NCI-H510A treated with DMSO at 0.1 percent for 48 hours (cell line): Measurements from ENCODE around the gene ALLC.
A peak's percentile ranks its signal among the peaks of the same experiment; 100 is the strongest.

Source experiments
- DNase-seq: peaks from one replicate; lab custom pipeline; 2025; lab: John Stamatoyannopoulos, UW

The ALLC gene

DNA sequence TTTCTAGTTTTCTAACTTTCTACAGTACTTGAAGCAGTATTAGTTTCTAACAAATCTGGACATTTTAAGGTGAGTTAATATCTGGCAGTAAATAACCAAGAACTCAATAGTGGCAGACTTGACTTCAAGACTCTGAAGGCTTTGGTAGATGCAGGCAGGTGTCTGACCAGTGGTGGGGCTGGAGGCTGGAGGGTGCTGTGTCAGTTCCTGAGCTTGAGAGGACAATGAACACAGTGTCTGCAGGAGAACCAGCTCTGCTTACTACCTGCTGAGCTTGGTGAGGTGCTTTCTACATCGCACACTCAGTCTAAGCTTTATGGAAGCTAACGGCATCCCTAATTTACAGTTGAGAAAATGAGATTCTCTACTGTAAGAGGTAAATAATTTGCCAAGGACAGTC is 21.2 kb downstream of the ALLC start:
- no peak for DNase-seq

DNA sequence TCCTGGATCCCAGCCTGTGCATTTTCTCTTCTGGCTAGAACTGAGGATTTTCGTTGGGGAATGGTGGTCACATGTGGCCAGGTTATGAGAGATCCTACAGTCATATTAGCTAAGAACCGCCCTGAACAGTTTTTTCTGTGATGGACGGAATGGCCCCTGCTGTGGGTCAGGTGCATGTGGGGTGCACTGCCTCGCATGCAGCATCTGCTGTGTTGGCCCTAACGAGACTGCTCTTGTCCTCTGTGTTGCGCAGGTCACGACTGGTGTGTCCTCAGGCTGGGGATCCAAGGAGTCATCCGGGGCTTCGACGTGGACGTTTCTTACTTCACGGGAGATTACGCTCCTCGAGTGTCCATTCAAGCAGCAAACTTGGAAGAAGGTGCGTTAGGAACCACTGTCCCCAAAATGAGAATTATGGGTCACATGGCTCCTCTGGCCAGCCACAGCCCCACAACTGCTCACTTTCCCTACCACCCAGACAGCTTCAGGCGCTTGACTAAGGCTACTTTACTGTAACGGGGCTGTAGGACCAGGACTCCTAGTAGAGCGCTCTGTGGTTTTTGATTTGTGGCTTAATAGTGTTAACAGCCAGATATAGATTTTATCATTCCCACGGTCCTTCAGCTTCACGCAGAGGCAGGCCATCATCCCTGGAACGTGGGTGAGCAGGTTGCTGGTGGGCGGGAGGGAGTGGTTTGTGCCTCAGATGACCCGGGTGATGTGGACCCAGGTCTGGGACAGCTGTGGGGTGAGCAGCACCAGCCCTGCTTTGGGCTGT is 21.8 kb downstream of the ALLC start:
- no peak for DNase-seq

DNA sequence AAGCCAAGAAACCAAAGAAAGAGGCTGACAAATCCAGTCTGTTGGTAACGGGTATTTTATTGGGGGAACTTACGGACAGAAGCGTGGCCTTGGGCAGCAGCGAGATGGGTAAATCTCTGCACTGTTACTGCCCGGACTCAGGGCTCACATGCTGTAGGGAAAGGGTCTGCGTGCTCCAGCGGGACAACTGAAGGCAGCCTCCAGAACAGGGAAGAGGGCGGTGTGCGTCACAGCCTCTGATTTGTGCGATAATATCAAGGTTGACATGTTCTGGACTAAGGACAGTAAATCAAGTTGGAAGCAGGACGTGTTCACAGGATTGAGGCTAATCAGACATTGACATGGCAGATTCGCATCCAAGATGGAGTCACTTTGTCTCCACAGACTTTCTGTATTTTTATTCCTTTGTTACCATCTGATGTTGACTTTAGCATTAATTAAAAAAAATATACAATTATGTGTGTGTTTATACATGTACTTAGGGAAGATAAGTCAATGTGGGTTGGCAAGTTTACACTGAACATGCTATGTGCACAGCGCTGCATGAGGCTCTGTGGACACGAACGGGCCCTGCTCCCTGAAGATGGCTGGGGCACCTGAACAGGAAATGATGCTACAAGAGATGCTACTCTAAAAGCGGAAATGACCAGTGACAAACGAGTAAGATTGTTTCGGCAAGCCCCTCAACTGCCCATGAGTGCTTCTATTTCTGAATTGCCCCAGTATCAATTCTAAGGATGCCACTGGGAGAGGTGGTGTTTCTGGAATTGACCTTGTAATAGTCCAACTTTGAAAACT is 22.7 kb downstream of the ALLC start:
- DNase-seq = no peak

DNA sequence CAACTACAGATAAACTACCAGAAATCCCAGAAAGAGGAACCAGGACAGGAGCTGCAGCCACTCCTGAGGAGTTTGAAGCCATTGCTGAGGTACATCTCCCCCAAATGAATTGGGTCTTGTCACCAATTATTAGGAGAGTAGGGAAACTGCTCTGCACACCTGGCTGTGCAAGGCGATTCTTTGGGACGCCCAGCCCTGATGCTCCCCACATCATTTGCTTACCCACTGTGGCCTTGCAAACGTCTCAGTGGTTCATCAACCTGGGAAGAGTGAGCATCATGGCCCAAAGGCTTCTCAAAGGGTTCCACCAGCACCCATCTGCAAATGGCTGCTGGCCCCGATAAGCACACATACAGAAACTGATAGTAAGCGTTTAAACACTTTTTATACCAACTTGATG is 23.6 kb downstream of the ALLC start:
- no peak for DNase-seq

DNA sequence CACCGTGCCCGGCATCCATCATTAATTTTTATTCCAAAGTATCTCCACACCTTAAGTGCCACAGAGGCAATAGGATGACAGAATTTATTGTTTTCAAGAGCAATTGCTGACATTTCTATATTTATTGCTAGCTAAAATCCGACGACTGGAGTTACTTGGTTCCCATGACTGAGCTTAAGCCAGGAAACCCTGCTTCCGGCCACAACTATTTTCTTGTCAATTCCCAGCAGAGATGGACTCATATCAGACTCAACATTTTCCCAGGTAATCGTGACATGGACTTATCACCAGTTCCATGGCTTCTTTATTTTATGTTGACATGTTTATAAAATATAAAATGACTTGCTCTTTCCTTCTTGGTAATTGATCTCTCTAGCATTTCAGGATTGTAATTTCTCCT is 24.8 kb downstream of the ALLC start:
- DNase-seq = no peak

DNA sequence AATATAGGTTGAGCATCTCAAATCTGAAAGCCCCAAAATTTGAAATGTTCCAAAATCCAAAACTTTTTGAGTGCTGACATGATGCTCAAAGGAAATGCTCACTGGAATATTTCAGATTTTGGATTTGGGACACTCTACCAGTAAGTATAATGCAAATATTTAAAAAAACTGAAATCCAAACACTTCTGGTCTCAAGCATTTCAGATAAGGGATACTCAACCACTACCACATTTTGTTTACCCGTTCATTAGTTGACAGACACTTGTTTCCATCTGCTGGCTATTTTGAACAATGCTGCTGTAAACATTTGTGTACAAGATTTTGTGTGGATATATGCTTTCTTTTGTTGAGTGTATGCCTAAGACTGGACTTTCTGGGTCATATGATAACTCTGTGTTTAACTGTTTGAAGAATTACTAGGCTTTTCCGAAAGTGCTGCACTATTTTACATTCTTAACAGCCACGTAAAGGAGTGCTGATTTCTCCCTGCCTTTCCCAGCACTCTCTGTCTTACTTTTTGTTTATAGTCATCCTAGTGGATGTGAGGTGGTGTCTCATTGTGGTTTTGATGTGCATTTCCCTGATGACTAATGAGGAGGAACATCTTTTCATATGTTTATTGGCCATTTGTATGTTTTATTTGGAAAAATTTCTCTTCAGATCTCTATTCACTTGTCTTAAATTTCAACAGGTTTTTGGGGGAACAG is 25.9 kb downstream of the ALLC start:
- DNase-seq = no peak

DNA sequence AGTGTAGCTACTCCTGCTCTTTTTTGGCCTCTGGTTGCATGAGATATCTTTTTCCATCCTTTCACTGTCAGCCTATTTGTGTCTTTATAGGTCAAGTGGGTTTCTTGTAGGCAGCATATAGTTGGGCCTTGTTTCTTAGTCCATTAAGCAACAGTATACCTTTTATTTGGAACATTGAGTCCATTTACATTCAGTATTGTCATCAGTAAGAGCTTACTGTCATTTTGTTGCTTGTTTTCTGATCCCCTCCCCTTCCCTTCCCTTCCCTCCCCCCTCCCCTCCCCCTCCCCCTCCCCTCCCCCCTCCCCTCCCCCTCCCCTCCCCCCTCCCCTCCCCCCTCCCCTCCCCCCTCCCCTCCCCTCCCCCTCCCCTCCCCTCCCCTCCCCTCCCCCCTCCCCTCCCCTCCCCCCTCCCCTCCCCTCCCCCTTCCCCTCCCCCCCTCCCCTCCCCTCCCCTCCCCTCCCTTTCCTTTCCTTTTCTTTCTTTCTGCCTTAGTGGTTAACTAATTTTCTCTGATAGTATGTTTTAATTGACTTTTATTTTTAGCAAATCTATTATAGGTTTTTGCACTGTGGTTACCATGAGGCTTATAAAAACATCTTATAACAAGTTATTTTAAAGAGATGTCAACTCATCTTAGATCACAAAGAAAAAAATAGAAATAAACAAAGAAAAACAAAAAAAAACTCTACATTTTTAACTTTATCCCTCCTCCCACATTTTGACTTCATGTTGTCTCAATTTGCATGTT is 32.2 kb downstream of the ALLC start:
- DNase-seq = no peak

DNA sequence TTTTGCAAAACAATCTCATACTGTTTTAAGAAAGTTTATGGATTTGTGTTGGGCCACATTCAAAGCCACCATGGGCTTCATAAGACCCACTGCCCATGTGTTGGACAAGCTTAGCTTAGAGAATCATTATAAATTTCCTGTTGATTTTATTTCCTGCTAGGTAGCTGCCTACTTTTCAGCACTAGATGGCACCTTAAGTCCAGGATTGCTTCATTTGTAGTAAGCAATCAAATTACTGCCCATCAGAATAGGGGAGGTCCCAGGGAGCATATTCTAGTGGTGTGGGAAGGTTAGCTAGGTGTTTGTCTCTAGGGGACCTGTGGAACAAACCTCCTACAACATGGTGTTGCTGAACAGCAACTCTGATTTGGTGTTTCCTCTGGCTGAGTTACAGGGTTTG is 34.4 kb downstream of the ALLC start:
- peak; percentile 69 for DNase-seq

DNA sequence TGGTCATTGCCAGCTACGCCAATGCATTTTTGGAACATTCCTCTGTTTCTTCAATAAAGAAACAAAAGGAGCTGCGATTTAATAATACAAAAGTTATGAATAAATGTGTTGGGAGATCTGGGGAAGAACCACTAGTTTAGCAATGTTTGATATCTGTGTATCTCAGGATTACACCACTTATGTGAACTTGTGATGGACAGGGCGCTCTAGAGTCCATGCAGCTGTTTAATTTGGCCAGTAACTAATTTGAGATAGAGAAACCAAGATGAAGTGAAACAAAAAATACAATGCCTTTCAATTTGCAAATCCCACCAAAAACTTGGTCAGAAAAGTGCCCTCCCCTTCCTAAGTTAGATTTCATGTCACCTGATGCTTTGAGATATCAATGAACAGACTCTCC is 38.5 kb downstream of the ALLC start:
- DNase-seq = no peak

DNA sequence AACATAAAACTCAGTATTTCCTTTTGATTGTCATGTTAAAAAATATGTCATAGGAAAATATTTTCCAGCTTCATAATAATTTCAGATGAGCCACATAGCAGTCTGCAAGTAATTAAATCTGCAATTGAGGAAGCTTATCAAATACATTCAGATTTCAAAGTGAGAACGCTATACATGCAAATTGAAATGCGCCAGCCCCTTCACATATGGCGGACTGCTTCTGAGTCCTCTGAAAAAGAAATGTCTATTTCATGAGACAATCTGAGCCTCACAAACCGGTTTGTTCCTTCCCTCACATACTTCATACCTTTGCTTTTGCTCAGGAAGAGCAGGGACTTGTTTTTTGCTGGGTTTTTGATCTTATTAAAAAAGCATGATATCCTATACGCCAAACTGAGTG is 43.1 kb downstream of the ALLC start:
- DNase-seq = no peak

DNA sequence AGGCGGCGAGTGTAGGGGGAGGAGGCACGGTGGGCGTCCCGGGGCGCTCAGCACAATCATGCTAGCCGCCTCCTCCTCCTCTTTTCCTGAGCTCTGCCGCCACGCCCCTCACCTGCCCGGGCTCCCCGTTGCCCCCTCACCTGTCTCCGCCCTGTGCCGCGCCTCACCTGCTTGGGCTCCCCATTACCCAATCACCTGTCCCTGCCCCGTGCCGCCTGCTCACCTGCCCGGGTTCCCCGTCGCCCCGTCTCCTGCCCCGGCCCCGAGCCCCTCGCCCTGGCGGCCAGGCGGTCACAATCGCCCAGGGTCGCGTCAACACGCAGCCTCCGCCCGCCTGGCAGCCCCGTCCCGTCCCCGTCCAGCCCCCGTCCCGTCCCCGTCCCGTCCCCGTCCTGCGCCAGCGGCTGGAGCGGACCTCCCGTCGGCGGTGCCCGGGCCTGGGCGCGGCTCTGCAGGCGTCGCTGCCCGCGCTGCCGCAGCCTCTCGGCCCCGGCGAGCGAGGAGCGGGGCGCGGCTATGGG is 45.3 kb downstream of the ALLC start, which contains the start of gene DCDC2C:
DCDC2C (plus strand) TSS at position 340 of the 521 bp plus-strand sequence; CDS start at position 517, 177 bp downstream.
- DNase-seq = no peak

DNA sequence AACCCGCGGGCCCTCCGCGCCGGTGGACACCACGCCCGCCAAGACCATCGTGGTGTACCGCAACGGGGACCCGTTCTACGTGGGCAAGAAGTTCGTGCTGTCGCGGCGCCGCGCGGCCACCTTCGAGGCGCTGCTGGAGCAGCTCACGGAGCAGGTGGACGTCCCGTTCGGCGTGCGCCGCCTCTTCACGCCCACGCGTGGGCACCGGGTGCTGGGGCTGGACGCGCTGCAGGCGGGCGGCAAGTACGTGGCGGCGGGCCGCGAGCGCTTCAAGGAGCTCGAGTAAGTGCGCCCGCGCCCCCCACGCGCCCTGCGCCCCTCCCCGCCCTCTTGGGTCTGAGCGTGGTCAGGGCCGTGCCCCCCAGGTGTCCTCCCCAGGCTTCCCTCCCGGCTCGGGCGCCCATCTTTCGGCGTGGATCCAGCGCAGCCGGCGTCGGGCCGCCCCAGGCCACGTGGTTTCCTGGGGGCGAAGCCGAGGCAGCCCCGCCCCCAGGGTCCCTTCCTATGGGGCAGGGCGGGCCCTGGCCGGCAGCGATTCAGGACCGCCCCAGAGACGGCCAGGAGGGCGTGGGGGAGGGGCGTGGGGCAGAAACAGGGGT is 45.9 kb downstream of the ALLC start:
- DNase-seq = no peak

DNA sequence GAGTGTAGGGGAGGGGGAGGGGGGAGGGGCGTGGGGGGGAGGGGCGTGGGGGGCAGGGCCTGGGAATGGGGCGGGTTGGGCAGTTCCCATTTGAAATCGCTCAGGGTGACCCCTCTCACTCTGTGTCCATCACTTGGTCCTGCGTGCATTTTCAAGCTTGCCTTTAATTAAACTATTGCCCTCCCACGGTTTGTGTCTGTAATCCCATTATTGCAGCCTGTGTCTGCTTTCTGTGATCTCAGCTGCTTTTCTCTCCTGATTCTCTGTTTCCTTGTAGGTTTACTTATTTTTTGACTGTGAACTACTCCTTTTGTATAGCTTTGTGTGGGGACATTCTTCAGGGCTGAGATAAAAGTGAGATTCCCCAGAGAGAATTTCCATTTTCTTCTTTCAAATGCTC is 46.7 kb downstream of the ALLC start:
- no peak for DNase-seq

DNA sequence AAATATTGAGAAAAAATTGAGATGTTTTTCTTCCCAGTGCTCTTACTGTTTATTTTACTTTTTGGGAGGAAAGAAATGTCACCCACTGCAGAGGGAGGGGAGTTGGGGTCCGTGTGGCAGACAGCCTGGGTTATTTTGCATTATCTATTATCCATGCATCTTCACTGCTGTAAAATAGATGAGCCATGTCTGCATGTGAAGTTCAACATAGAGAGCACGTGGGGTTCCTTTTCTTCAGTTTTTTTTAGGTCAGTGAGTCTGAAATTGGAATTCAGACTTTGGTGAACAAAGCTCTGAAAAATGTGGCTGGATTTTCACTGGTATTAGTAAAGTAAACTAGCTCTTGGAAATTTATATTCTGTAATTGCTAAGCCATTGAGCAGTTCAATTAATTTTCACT is 47.8 kb downstream of the ALLC start:
- DNase-seq = no peak

DNA sequence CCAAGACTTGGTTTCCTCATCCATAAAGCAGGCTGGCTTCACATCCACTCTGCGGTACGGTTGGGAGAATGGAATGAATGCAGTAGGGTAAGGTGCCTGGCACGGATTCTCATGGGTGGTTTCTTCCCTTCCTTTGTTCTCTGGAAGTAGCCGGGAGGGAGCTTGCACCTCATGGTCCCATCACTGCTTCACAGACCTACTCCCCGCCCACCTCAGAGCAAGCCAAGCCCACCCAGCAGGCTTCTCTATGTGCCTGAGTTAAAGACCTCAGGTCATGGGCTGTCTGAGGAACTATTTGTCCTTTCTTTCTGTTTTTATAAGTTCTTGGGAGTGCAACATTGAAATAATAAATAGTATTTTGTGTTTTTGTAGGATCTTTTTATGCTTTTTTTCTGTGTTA is 48.9 kb downstream of the ALLC start:
- DNase-seq = no peak

DNA sequence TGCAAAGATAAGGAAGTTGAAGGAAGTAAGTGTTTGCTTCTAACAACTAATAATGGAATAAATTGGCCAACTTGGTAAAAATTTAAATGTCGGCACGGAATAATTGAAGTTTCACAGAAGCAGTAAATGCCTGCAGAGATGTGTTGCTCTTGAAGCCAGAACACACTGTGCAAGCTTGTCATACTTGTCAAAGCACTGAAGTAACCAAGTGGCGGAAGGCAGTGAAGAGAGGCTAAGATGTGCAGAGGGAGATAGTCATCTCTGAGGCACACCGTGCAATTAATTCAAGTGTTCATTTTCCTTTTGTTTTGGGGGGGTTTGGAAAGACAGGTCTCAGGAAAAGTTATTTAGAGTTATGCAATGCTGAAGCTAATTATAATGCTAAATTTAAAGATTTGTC is 50.6 kb downstream of the ALLC start:
- DNase-seq = no peak

DNA sequence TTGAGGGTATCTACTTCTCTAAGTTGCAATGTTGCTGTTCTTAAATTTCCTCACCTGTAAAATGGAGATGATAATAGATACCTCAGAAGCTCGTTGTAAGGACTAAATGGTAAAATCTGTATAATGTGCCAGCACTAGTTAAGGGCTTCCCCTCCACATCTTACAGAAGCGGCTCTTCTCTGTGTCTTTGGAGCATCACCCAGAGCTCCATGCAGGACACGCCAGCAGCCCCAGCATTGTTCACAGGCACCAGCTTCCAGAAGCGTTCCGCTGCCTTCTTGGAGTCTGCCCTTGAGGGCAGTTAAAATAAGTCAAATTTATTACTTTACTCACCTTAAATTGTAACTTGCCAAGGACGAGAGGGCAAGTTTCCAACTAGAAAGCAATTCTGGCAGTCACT is 51.2 kb downstream of the ALLC start:
- no peak for DNase-seq

DNA sequence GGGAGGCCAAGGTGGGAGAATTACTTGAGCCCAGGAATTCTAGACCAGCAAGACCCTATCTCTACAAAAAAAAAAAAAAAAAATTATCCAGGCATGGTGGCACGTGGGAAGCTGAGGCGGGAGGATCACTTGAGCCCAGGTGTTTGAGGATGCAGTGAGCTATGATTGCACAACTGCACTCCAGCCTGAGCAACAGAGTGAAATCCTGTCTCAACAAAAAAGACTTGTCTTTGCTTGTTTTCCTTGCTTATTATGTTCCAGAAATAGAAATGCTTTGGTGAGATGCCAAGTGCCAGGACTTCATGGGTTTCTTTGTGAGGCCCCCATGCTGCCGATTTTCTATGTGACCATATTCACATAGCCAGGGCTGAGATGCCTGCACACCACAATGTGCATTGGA is 54.4 kb downstream of the ALLC start:
- DNase-seq = peak; percentile 3

DNA sequence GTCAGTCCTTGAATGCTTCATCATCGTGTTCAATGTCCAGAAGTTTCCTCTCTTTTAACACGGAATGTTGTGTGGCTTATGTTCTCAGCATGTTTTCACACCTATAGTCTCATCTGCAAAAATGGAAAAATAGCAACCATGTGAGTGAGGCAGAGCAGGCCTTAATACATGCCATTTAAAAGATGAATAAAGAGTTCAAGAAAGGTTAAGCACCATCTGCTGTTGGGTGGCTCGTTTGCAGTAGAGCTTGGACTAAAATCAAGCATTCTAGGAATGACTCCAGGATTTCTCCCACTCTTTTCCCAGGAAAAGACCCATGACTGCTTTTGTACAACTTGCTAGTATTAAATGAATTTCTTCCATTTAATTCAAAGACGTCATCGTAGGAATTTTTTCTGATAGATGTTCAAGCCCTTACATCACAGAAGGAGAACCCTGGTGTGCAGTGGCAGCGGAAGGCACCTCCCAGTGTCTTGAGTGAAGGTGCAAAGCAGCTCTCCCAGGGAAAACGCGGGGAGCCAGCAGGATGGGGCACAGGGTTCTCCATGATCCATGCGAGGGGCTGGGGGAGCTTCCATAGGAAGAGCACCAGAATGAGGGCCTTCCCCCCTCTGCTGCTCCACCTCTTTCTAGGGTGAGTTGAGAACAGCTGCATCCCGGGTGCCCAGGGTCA is 55.0 kb downstream of the ALLC start:
- no peak for DNase-seq

DNA sequence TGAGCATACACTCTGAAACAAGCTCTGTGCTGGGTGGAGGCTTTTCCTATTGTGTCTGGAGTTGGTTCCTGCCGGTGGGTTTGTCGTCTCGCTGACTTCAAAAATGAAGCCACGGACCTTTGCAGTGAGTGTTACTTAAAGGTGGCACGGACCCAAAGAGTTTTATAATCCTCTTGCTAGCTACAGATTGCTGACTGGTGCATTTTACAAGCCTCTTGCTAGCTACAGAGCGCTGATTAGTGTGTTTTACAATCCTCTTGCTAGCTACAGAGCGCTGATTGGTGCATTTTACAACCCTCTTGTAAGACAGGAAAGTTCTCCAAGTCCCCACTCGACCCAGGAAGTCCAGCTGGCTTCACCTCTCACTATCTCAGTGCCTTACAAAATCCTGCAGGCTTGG is 60.7 kb downstream of the ALLC start:
- no peak for DNase-seq

DNA sequence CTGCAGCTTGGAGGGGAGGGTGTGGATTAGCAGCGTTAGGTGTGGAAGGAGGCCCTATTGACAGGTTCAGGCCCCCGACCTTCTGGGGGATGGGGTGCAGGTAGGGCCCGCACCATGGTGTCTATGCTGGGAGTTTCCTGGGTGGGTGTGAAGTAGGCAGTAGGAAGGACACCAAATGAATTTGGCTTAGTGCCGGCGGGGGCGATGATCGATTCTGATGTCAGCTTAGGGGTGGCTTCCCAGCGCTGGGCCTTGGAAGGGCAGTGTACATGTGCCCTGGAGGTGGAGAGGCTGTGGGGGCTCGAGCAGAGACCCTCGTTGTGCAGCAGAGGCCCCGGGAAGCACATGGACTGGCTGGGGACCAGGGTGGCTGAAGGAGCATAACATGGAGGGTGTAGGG is 67.0 kb downstream of the ALLC start:
- no peak for DNase-seq
